Measurements from ENCODE around the gene RAB10.
"Not testable (repeated sequence)": the region's sequence is repeated elsewhere in the genome, so short reads cannot be mapped to it uniquely, and the experiment has no call there.

RAB10 gene

DNA sequence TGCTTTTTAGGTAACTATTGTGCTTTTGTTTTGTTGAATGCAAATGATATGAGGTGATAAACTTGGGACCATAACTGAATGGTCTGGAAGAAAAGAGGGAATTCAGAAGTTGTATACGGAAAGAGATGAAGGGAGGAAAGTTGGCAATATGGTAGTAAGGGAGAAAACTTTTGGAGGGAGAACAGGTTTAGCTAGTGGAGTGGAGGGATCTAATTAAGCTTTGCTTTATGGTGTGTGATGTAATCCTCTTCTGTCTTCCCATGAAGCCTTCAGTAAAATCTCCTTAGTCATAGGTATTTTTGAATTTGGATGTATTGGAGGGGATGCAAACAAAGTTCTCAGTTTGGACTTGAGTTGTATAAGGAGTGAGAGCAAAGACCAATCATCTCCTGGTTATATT, 20.2 kb upstream of the RAB10 start:
- in situ Hi-C loops (cut with HindIII; ENCODE audit: low sequenced_read_pairs) = loop anchor here (5.0 kb wide), 1 partner anchor 59 kb away; no protein-coding TSS in a partner anchor

DNA sequence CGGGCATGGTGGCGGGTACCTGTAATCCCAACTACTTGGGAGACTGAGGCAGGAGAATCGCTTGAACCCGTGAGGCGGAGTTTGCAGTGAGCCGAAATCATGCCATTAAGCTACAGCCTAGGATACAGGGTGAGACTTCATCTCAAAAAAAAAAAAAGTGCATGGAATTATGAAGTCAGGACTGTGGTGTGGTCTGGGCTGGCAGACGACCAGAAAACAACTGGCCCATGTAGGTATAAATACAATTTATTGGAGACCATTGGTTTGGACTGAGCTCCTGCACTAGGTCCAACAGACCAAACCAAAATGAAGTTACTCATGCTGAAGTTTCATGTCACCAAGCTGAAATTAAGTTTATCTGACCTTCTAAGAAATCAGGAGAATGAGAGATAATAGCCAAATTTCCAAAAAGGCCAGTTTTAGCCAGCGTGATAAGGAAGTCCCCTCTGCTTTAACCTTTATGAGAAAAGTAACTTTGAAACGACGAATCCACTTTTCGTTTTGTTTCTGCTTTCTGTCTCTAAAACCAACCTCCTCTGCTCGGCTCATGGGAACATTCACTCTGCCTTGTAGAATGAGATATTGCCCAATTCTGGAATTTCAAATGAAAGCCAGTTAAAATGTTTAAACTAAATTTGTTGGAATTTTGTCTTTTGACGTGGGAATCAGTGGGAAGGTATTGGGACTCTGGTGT, 17.7 kb upstream of the RAB10 start:
- in situ Hi-C loops (cut with HindIII; ENCODE audit: low sequenced_read_pairs) = no loop called here

DNA sequence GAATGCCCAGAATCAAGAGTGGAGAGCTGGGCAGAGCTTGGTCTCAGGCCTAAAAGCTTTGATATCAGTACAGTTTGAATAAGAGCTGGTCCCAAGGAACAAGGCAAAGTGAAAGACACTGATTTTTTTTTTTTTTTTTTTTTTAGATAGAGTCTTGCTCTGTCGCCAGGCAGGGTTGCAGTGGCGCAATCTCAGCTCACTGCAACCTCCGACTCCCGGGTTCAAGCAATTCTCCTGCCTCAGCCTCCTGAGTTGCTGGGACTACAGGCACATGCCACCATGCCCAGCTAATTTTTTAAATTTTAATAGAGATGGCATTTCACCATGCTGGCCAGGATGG, 17.2 kb upstream of the RAB10 start:
- in situ Hi-C loops (cut with HindIII; ENCODE audit: low sequenced_read_pairs) = not testable (repeated sequence)

DNA sequence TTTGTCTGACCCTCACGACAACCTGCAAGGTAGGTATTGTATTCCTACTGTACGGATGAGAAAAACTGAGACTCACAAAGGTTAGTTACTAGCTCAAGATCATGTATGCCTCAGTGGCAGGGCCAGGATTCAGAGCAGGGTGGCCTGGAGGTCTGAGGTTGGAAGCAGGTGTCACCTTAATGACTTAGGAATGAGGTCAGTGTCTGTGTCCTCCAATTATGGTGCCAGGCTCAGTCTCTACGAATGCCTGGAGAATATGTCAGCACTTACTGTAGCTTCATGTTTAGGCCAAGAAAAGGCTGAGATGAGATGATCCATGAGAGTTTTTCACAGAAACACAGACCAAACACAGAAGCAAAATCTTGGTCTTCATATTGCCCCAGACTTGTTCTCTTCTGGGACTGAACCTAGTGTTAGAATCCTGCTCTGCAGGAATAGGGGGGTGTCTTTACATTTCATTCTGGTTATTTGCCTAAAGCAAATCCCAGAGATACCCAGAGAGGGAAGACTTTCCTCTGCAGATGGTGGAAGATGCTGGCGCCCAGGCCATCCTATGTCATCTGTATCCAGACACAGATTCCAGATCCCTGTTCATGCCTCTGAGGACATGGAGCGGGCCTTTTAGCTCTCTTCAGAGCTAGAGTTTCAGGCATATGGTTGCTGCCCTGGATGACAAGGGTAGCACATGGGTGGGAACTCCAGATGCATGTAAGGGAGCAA, 16.3 kb upstream of the RAB10 start:
- in situ Hi-C loops (cut with HindIII; ENCODE audit: low sequenced_read_pairs) = no loop called here

DNA sequence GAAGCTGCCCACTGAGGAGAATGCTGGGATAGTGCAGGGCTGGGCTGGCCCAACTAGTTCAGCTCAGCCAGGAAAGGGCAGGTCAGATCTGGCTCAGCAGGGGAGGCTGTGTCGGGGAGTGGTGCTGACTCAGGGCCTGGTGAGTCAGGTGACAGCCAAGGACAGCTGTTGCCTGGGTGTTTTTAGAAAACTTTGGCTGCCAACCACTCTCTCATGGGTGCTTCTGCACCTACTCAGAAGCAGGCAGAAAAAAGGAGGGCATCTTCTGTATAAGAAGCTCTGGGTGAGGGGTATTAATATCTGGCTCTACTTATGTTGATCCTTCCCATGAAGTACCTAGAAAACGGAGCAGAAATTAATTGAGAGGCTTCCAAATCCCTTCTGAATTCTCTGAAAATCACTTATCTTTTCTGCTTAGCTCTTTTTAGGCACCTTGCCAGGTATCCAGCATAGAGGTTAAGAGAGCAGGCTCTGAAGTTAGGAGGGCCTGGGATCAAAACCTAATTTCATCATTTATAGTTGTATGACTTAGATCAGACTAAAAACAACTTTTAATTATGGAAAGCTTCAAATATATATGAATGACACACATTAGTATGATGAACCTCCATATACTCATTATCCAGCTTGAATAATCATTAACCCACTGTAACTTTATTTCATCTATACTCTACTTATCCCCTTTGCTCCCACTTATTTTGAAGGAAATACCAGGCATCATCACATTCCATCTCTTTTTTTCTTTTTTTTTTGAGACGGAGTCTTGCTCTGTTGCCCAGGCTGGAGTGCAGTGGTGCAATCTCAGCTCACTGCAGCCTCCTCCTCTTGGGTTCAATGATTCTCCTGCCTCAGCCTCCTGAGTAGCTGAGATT, 15.5 kb upstream of the RAB10 start:
- in situ Hi-C loops (cut with HindIII; ENCODE audit: low sequenced_read_pairs) = no loop called here

DNA sequence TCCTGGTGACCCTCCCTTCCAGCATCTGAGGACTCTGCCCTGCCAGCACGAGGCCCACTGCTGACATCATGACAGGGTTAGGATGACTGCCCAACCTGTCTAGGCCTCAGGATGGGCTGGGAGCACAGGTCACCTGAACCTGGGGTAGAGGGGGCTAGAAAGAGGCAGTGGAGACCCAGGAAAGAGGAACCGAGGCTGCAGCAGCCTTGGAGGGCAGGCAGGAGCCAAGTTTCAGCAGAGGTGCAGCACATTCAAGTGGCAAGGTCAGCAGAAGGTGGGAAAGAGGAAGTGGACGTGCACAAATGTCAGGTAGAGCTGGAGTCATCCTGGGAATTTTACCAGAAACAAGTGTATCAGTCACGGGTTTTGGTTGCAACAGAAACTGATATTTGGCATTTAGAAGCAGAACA, 13.6 kb upstream of the RAB10 start:
- in situ Hi-C loops (cut with HindIII; ENCODE audit: low sequenced_read_pairs) = no loop called here

DNA sequence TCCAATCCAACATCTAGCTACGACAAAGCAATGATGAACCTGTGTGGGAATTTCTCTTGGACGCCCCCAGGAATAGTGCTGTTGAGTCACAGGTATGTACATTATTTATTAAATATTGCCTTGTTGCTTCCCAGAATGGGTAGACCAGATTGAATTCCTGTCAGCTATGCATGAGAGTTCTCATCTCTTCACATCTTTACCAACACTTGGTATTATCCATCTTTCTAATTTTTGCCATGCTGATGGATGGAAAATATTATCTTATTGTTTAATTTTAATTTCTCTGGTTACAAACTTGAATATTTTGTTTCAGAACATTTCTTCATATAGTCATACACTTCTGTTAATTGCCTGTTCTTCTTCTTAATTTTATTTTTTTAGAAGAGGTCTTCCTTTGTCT, 9.6 kb upstream of the RAB10 start:
- in situ Hi-C loops (cut with HindIII; ENCODE audit: low sequenced_read_pairs) = no loop called here

DNA sequence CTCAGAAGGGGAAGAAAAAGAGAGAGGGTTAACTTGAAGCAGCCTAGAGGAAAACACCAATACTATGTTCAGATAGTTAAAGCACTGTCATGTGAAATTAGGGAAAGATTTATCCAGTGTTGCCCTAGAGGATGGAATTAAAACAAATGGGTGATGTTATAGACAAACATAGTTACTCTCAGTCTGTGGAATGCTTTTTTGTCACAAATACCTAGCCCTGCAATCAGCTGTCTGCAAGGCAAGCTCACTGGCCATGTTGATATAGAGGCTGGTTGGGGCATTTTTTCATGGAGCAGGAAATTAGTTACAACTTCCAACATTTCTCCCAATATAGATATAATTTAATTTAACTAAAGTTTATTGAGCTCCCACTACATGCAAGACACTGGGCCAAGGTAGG, 8.4 kb upstream of the RAB10 start:
- in situ Hi-C loops (cut with HindIII; ENCODE audit: low sequenced_read_pairs) = no loop called here

DNA sequence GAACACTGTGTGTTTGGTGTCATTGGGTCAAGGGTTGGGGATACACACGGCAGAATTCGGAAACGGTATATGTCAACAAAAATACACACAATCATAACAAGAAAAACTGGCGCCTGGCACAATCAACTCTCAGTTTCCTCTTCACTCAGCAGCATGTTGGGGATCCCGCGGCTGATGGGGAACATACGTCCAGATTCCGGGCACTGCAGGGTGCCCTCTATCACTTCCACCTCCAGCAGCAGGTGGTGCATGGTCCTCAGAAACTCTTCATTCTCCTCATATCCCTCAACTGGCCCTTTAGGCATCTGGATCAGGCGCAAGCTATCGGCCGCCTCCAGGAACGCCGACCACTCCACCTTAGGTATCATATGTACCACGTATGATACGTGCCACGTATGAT, 5.8 kb upstream of the RAB10 start:
- in situ Hi-C loops (cut with HindIII; ENCODE audit: low sequenced_read_pairs) = not testable (repeated sequence)

DNA sequence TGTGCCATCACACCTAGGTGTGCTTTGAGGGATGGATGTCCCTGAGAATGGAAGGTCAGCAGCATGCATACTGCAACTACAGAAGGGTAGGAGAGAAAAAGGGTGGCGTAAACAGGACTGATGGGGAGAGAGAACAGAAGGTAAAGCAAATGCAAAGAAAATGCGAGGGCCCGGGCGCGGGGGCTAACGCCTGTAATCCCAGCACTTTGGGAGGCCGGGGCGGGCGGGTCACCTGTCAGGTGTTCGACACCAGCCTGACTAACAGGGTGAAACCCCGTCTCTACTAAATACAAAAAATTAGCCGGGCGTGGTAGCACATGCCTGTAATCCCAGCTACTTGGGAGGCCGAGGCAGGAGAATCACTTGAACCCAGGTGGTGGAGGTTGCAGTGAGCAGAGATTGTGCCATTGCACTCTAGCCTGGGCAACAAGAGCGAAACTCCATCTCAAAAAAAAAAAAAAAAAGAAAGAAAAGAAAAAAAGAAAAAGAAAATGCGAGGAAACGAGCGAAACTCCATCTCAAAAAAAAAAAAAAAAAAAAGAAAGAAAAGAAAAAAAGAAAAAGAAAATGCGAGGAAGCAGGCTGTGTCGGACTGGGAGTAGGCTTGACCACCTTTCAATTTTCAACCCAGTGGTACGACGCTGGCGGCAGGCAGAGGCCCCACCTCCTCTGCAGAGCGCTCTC, 1.2 kb upstream of the RAB10 start:
- in situ Hi-C loops (cut with HindIII; ENCODE audit: low sequenced_read_pairs) = not testable (repeated sequence)

DNA sequence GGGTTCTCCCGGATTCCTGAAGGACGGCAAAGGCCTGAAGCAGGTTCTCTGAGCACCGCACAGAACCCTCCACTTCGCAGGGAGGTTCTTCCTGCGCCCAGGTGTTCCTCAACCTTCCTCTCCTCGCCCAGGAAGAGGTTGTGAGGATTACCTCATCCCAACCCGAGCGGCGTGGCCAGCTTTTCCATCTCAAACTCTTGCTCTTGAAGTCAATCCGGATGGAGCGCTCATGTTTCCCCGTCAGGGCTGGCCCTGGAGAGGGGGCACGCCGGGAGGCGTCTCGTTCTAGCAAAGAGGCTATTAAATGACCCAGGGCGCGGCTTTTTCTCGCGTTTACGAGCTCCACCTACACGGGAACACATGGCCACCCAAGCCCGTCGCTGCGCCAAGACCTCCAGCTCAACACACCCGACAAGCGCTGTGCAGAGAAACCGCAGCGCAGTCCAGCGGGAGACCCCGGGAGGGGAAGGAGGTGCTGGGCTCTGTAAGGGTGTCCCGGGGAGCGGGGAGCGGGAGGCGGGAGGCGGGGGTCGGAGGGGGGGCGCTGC, 540 bp upstream of the RAB10 start:
- in situ Hi-C loops (cut with HindIII; ENCODE audit: low sequenced_read_pairs) = no loop called here

DNA sequence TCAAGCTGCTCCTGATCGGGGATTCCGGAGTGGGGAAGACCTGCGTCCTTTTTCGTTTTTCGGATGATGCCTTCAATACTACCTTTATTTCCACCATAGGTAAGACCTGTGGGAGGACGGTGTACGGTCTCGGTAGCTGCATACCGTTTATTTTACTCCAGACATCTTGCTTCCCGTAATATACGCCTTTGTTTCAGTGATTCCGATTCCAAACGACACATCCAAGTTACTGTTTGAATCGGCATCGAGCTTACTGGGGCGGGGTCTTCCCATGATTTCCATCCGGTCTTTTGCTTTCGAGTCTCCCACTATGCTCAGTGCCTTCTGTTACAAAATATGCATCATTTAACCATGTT, 731 bp downstream of the RAB10 start:
- in situ Hi-C loops (cut with HindIII; ENCODE audit: low sequenced_read_pairs) = no loop called here

DNA sequence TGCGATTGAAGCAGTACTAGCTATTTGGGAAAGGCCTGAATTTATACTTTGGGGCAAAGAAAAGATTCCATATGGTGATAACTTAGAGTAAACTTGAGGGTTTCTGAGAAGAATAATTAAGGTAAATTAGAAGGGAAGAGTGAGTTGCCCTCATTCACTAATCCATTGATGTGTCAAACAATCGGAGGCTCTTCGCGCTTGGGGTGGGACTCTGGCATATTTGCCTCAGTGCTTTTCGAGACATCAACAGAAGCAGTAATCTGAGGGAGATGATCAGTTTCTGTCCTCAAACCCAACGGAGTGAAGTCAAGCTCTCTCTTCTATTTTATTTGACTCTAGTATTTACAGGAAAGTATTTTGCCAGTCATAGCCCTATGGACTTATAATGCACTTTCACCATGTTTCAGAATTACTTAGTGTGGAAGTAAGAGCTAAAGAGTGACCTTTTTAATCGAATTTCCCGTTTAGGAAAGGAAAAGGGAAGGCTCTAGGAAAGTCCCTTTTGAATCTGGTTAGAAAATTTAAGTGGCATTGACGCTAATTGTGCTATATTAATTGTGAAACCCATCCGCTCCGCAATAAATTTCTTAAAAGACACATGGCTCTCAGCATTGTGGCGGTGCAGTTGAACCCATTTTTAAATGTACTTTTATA, 1.3 kb downstream of the RAB10 start:
- in situ Hi-C loops (cut with HindIII; ENCODE audit: low sequenced_read_pairs) = no loop called here

DNA sequence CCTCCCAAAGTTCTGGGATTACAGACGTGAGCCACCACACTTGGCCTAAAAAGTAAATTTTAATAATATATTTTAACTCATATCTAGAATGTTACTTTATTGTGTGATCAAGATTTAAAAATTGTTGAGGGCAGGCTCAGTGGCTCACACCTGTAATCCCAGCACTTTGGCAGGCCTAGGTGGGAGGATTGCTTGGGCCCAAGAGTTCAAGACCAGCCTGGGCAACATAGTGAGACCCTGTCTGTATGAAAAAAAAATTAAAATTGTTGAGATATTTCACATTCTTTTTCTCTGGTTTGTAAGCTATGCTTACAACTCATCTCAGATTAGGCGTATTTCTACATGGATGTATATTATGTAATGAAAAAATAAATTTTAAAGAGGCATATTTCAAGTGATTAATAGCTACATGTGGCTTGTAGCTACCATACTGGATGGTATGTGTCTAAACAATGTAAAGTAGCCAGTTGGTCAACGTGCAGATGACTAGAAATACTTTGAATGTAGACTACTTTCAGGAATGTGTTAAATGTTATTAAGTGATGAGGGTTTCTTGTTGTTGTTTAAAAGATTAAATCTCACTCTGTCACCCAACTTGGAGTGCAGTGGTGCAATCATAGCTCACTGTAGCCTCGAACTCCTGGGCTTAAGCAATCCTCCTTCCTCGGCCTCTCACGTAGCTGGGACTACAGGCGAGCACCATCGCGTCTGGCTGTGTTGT, 5.9 kb downstream of the RAB10 start:
- in situ Hi-C loops (cut with HindIII; ENCODE audit: low sequenced_read_pairs) = no loop called here

DNA sequence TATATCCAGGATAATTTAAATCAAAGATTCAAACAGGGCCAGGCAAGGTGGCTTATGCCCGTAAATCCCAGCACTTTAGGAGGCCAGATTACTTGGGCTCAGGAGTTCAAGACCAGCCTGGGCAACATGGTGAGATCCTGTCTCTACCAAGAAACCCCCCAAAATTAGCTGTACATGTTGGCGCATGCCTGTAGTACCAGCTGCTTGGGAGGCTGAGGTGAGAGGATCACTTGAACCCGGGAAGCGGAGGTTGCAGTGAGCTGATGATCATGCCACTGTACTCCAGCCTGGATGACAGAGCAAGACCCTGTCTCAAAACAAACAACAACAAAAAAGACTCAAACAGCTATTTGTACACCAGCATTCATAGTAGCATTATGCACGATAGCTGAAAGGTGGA, 9.2 kb downstream of the RAB10 start:
- in situ Hi-C loops (cut with HindIII; ENCODE audit: low sequenced_read_pairs) = no loop called here

DNA sequence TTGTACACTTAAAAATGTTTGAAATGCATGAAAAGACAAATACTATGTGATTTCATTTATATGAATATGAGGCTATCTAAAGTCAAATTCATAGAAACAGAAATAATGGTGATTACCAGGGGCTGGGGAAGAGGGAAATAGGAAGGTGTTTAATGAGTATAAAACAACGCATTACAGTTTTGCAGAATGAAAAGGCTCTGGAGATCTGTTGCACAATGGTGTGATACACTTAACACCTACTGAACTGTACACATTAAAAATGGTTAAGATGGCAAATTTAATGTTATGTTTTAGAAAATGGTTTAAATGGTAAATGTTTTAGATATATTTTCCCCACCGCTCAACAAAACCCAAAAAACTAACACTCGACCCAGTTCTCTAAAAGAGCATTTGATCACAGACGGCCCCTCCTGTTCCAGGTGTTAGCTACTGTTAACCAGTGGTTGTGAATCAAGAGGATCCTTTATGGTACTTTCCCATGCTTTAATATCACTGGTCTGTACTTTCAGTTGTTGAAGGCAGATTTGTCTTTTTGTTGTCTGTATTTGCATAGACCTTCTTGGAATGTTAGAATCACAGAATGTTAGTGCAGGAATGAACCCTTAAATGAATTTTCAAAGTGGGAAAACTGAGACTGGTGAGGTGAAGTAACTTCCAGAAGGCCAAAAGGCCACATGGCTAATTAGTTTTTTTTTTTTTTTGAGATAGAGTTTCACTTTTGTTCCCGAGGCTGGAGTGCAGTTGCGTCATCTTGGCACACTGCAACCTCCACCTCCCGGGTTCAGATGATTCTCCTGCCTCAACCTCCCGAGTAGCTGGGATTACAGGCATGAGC, 10.2 kb downstream of the RAB10 start:
- in situ Hi-C loops (cut with HindIII; ENCODE audit: low sequenced_read_pairs) = no loop called here

DNA sequence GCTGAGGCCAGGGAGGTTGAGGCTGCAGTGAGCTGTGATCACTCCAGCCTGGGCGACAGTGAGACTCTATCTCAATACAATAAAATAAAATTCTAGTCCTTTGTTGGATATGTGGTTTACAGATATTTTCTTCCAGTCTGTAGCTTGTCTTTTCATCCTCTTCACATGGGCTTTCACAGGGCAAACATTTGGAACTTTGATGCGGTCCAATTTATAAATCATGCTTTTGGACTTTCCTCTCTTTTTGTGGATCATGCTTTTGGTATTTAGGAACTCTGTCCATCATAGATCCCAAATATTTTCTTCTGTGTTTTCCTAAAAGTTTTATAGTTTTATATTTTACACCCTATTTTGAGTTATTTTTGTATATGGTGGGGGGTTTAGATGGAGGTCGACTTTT, 14.9 kb downstream of the RAB10 start:
- in situ Hi-C loops (cut with HindIII; ENCODE audit: low sequenced_read_pairs) = no loop called here

DNA sequence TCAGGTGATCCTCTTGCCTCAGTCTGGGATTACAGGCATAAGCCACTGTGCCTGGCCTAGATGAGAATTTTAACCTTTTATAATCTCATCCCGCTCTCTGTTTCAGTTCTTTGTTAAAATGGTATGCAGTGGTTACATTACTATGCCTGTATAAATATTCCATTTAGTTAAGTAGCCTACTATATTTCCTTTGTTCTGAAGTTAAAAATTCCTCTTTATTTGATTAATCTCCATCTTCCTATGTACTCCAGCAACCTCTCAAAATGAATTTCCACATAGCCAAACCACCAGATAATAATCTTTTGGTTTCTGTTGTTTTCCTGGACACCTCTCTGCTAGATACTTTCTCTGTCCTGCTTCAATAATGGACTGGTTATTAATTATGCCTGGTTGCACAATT, 15.8 kb downstream of the RAB10 start:
- in situ Hi-C loops (cut with HindIII; ENCODE audit: low sequenced_read_pairs) = no loop called here

DNA sequence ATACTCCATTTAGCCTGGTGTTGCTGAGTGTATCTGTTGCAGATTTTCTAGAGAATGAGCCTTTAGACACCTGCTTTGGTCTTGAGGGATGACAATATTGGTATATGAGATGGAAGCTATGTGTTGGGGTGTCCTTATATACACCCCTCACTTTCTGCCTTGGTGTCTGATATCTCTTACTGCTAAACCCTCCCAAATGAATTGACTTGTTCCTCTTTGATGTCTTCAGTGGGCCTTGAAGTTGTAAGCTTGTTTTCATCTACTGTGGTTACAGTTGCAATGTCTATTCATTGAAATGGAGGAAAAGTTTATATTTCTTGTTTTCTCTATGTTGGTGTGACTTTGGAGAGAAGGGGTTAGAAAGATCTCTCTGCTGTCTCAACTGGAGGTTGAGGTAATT, 18.9 kb downstream of the RAB10 start:
- in situ Hi-C loops (cut with HindIII; ENCODE audit: low sequenced_read_pairs) = no loop called here

All from endothelial cell of hepatic sinusoid (primary cell).